Nephron (organoid): ENCODE results near the gene TLX2.

ENCODE experiments used
- H3K27ac Mint-ChIP-seq, 3 experiments: 2 replicates each; pipeline ENCODE4 v1.8.0; 2020; ENCODE audit warnings: mixed read lengths in 3 of 3, mild to moderate bottlenecking in 2 of 3, moderate library complexity in 1 of 3
- H3K27me3 Mint-ChIP-seq: 2 replicates; pipeline ENCODE4 v1.8.0; 2021; ENCODE audit warnings: low read depth, mild to moderate bottlenecking, moderate library complexity, mixed read lengths
- H3K36me3 Mint-ChIP-seq: 2 replicates; pipeline ENCODE4 v1.8.0; 2020; ENCODE audit warnings: low read depth, mixed read lengths
- H3K4me1 Mint-ChIP-seq: 2 replicates; pipeline ENCODE4 v1.8.0; 2020; ENCODE audit warnings: mixed read lengths
- H3K4me3 Mint-ChIP-seq, 3 experiments: 2 replicates each; pipeline ENCODE4 v1.8.0; 2020; ENCODE audit warnings: mild to moderate bottlenecking in 3 of 3, mixed read lengths in 3 of 3, moderate library complexity in 2 of 3
- H3K9me3 Mint-ChIP-seq: 2 replicates; pipeline ENCODE4 v1.8.0; 2020; ENCODE audit warnings: mixed read lengths
- TF ChIP-seq, protein P1 (sequence below), 3 experiments: fragments of 200-600 bp; sonication (generic); IDR thresholded peaks; one replicate each; pipeline ENCODE4 v1.5.0; 2021; ENCODE audit warnings: antibody characterized with exemption in 3 of 3; ENCODE audit not compliant: unreplicated experiment in 3 of 3

Gene TLX2

DNA sequence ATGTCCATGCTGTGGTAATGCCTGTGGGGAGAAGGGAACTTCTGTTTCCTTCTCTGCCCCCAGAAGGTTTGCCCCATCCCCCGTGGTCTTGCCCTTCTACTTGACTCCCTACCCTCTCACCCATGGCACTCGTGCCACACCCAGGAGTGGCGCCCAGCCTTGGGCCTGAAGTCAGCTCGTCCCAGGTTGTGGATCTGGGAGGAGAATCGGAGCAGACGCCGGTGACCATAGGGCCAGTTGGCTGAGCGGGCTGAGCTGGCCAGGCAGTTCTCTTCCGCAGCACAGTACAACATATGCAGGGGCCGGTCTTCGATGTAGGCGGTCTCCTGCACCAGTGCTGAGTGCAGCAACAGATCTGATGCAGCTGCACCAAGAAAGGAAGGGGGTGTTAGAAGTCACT is 20.2 kb downstream of the TLX2 start:
- H3K4me3 Mint-ChIP-seq: no peak overlapping the region
- no peaks in the 10 kb centered on the region for H3K9me3 Mint-ChIP-seq
- H3K27me3 Mint-ChIP-seq: no peaks in the 10 kb centered on the region
- peaks cover 13% of the 10 kb centered on the region for H3K4me1 Mint-ChIP-seq
- TF ChIP-seq, protein P1, sequence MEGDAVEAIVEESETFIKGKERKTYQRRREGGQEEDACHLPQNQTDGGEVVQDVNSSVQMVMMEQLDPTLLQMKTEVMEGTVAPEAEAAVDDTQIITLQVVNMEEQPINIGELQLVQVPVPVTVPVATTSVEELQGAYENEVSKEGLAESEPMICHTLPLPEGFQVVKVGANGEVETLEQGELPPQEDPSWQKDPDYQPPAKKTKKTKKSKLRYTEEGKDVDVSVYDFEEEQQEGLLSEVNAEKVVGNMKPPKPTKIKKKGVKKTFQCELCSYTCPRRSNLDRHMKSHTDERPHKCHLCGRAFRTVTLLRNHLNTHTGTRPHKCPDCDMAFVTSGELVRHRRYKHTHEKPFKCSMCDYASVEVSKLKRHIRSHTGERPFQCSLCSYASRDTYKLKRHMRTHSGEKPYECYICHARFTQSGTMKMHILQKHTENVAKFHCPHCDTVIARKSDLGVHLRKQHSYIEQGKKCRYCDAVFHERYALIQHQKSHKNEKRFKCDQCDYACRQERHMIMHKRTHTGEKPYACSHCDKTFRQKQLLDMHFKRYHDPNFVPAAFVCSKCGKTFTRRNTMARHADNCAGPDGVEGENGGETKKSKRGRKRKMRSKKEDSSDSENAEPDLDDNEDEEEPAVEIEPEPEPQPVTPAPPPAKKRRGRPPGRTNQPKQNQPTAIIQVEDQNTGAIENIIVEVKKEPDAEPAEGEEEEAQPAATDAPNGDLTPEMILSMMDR (IDR thresholded peaks at IDR 0.05; ENCODE audit: unreplicated experiment in 3 of 3): no peak
- H3K27ac Mint-ChIP-seq: no peak overlapping the region
- H3K36me3 Mint-ChIP-seq: peaks cover 8% of the 10 kb centered on the region

DNA sequence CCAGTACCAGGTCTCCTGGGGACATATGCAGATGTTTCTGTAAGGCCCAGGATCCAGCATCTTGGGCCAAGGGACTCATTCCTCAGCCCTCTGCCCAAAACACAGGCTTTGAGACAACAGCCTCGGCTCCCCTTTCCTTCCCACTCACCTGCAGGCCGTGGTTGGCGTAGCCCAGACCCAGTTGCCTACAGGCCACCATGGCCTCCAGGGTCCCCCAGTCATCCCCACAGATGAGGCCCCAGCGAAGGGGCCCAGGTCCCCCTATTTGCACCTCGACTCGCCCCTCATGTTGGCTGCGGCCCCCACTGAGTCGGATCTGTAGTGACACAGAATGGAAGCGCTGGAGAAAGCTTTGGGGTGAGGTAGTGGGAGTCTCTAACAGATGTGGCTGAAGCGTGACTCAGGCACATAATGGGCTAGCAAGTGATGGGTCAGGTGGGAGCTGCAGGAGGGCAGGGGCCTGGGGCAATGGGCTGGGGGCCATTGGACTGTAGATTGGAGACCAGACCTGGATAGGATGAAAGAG is 21.3 kb downstream of the TLX2 start:
- H3K9me3 Mint-ChIP-seq: no peaks in the 10 kb centered on the region
- TF ChIP-seq, protein P1 (IDR thresholded peaks at IDR 0.05; ENCODE audit: unreplicated experiment in 3 of 3): no peak
- peaks cover 8% of the 10 kb centered on the region for H3K36me3 Mint-ChIP-seq
- no peaks in the 10 kb centered on the region for H3K27me3 Mint-ChIP-seq
- H3K27ac Mint-ChIP-seq: no peak overlapping the region
- H3K4me1 Mint-ChIP-seq: peaks cover 12% of the 10 kb centered on the region
- no peak overlapping the region for H3K4me3 Mint-ChIP-seq

- Mint-ChIP-seq H3K4me1 (peaks cover 6% of the 10 kb centered on the region), H3K9me3 (no peaks in the 10 kb centered on the region), H3K27ac (no peak overlapping the region), H3K4me3 (no peak overlapping the region), H3K27me3 (no peaks in the 10 kb centered on the region), H3K36me3 (peaks cover 11% of the 10 kb centered on the region)
- TF ChIP-seq, protein P1 (IDR thresholded peaks at IDR 0.05; ENCODE audit: unreplicated experiment in 3 of 3): no peak
These were observed 22.1 kb downstream of the TLX2 start for GRCh38 chr2:74536166-74536950.

- H3K36me3 Mint-ChIP-seq: peaks cover 11% of the 10 kb centered on the region
- TF ChIP-seq, protein P1 (IDR thresholded peaks at IDR 0.05; ENCODE audit: unreplicated experiment in 3 of 3): no peak
- H3K27ac Mint-ChIP-seq: no peak overlapping the region
- peaks cover 3% of the 10 kb centered on the region for H3K4me1 Mint-ChIP-seq
- no peaks in the 10 kb centered on the region for H3K9me3 Mint-ChIP-seq
- no peaks in the 10 kb centered on the region for H3K27me3 Mint-ChIP-seq
- H3K4me3 Mint-ChIP-seq: no peak overlapping the region
These were observed 22.9 kb downstream of the TLX2 start for GRCh38 chr2:74537140-74537539.

- Mint-ChIP-seq H3K9me3 (no peaks in the 10 kb centered on the region), H3K27me3 (no peaks in the 10 kb centered on the region), H3K36me3 (peaks cover 7% of the 10 kb centered on the region), H3K4me1 (peaks cover 4% of the 10 kb centered on the region), H3K4me3 (no peak overlapping the region), H3K27ac (no peak overlapping the region)
- TF ChIP-seq, protein P1 (IDR thresholded peaks at IDR 0.05; ENCODE audit: unreplicated experiment in 3 of 3): no peak
These were observed 24.7 kb downstream of the TLX2 start for GRCh38 chr2:74538881-74539339.

- no peaks in the 10 kb centered on the region for H3K9me3 Mint-ChIP-seq
- peaks cover 4% of the 10 kb centered on the region for H3K4me1 Mint-ChIP-seq
- TF ChIP-seq, protein P1 (IDR thresholded peaks at IDR 0.05; ENCODE audit: unreplicated experiment in 3 of 3): no peak
- H3K36me3 Mint-ChIP-seq: peaks cover 7% of the 10 kb centered on the region
- no peak overlapping the region for H3K4me3 Mint-ChIP-seq
- H3K27ac Mint-ChIP-seq: no peak overlapping the region
- H3K27me3 Mint-ChIP-seq: no peaks in the 10 kb centered on the region
These were observed 26.0 kb downstream of the TLX2 start for GRCh38 chr2:74540291-74540690.
